GM18909 (cell line): ENCODE data around the gene SMG9.

ENCODE experiments used
- ATAC-seq: cut with Tn5 transposase; IDR thresholded peaks from one replicate; pipeline ENCODE4 v1.9.1; 2021; ENCODE audit warnings: mild to moderate bottlenecking; ENCODE audit not compliant: unreplicated experiment, poor library complexity

SMG9 gene

DNA sequence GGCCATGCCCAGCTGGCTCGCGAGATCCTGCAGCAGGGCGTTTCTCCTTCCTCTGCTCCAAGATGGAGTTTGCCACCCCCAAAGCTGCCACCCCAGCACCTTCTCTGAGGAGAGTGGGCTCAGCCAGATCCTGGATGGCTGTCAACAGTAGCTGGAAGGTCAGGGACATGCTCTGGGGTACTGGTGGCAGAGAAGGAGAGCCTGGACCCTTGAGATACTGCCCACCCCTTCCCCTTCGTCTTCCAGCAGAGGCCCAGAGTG lies 27.2 kb downstream of the SMG9 start:
- ATAC-seq: no peak

DNA sequence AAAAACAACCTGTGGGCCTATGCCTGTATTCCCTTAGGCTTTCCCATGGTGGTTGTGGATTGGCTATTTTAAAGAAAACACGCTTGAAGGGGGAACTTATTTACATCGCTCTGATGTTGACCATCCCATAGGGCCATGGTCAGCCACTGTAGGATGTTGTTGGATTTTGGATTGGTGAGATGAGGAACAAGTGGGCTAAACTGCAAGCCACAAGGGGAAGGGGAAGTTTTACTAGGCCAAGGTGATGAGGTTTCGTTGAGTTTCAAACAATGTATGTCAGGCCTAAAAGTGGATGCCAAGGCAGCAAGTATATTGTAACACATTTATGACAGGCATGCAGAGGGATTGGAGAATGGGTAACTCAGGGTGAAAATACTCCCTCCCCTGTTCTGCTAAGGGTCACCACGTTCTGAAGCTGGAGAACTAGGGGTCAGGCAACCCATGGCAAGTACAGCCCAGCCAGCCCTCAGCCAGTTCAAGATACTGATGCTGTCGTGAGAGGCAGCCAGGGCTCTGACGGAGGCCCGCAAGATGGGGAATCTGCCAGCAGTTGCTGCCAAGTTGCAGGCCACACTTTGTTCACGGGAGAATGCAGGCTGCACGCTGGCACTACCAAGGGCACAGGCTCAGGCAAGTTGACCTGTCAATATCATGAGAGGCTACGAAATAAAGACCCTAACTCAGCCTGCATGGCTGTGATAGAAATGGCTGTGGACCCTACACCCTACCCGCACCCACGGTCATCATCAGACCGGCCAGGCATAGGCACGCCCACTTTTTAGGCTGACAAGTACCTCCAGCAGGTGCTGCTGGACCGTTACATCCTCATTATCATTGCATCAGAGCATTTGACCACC lies 27.8 kb downstream of the SMG9 start:
- no peak for ATAC-seq

DNA sequence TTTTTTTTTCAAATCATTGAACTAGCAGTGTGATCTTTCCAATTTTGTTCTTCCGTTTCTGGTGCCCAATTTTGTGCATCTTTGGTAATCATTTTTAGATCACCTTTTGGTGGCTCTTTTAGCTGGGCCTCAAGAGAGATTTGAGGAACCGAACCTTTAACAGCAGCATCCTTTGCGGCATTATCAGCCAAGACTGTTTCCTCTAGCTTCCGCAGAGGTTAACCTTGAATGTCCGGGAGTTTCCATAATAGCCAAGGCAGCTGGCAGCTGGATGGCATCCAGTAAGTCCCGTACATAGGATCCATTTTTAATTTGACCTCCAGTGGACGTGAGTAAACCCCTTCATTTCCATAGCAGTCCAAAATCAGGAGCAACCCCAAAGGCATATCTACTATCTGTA lies 29.3 kb downstream of the SMG9 start:
- ATAC-seq: no peak

DNA sequence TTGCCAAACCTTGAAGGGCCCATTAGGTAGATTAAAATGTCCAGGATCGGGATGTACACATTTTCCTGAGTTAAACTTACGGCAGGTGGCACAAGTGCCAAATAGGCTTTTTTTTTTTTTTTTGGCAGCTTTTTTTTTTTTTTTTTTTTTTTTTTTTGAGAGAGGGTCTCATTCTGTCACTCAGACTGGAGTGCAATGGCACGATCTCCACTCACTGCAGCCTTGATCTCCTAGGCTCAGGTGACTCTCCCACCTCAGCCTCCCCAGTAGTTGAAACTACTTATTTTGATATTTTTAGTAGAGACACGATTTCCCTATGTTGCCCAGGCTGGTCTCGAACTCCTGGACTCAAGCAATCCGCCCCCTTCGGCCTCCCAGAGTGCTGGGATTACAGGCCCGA lies 29.9 kb downstream of the SMG9 start:
- no peak for ATAC-seq

DNA sequence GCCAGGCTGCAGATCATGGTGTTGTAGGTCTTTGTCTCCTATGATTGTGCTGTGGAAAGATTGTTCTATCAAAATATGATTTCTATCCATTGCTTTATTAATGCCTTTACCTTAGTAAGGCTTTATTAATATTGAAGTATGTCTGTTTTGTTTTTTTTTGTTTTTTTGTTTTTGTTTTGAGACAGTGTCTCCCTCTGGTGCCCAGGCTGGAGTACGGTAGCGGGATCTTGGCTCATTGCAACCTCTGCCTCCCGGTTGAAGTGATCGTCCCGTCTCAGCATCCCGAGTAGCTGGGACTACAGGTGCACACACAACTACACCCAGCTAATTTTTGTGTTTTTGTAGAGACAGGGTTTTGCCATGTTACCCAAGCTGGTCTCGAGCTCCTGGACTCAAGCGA lies 31.2 kb downstream of the SMG9 start:
- no peak for ATAC-seq

DNA sequence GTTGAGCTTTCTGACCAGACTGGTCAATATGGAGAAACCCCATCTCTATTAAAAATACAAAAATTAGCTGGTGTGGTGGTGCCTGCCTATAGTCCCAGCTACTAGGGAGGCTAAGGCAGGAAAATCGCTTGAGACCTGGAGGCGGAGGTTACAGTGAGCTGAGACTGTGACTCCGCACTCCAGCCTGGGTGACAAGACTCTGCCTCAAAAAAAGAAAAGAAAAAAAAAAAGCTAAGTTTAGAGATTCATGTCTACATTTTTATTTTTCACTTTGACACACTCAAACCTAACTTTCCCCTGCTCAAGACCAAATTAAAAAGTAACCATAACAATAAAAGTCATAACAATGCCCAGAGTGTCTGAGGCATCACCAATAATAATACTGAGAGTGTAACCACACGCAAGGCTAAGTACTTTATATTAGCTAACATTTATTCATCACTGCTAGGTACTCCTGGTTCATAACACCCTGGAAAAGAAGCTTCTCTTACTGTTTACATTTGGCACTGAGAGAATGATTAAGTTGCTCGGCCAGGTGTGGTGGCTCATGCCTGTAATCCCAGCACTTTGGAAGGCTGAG lies 33.2 kb downstream of the SMG9 start:
- no peak for ATAC-seq

DNA sequence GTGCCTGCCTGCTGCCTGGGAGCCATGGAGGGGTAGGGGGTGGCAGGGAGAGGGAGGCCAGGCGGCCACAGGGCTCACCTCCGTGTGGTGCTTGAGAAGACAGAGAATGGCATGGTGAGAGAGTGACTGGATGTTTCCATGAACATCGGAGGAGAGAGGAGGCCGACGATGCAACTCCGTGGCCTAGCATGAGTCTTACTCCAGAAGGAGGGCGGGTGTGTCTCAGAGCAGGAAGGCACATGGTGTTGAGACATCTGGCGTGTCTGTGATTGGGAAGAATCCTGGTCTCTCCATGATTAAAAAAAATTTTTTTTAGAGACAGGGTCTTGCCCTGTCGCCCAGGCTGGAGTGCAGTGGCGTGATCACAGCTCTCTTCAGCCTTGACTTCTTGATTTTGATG lies 33.8 kb downstream of the SMG9 start:
- ATAC-seq: no peak

DNA sequence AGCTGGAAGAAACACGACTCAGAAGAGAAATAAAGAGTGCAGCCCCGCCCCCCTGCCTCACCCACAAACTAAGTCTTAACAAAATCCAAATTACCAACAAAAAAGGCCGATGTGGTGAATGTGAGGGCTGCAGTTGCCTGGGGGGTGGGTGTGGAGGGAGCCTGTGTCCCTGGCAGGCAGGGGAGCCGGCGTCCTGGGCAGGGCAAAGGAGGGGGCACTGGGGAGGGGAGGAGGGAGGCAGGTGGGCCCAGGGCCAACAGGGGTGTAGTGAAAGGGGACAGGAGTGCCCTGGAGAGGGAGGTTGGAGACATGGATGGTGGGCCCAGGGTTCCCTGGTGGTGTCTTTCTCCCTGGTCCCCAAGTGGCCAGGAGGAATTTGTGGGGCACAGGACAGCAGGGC lies 34.8 kb downstream of the SMG9 start:
- no peak for ATAC-seq

DNA sequence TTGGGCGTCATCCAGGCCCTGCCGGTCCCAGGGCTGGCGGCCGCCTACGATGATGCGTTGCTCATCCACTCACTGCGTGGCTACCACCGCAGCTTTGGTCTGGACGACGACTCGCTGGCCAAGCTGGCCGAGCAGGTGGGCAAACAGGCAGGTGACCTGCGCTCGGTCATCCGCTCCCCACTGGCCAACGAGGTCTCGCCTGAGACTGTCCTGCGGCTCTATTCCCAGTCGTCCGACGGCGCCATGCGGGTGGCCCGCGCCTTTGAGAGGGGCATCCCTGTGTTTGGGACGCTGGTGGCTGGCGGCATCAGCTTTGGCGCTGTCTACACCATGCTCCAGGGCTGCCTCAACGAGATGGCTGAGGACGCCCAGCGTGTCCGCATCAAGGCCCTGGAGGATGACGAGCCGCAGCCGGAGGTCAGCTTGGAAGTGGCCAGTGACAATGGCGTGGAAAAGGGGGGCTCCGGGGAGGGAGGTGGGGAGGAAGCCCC lies 35.3 kb downstream of the SMG9 start:
- no peak for ATAC-seq

DNA sequence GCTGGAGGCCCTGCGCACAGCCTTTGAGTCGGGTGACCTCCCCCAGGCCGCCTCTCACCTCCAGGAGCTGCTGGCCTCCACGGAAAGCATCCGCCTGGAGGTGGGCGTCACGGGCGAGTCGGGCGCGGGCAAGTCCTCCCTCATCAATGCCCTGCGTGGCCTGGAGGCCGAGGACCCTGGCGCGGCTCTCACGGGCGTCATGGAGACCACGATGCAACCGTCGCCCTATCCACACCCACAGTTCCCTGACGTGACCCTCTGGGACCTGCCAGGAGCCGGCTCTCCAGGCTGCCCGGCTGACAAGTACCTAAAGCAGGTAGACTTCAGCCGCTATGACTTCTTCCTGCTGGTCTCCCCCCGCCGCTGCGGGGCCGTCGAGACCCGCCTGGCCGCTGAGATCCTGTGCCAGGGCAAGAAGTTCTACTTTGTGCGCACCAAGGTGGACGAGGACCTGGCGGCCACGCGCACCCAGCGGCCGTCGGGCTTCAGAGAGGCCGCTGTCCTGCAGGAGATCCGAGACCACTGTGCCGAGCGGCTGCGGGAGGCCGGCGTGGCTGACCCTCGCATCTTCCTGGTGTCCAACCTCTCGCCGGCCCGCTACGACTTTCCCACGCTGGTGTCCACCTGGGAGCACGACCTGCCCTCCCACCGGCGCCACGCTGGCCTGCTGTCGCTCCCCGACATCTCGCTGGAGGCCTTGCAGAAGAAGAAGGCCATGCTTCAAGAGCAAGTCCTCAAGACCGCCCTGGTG lies 36.0 kb downstream of the SMG9 start:
- no peak for ATAC-seq

DNA sequence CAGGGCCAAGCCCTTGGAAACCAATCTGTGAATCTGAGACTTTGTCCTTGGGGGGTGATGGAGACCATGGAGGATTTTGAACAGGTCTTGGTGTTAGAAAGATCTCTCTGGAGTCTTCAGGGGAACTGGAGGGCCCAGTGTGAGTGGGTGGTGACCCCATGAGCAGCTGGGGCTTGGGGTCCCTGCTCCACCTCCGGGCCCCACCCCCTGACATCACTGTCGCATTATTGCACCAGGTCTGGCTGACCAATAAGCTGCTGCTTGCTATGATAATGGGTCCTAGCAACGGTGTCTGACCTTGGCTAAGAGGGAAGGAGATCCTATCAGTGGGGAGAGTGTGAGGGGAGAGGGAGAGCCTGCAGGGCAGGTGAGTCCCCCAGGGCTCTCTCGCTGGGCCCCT lies 39.0 kb downstream of the SMG9 start, which contains the start of gene IRGC:
TSS of gene IRGC (plus strand) at position 301 of the 400 bp plus-strand sequence. CDS start 2,483 bp downstream, outside the sequence.
- ATAC-seq: no peak

DNA sequence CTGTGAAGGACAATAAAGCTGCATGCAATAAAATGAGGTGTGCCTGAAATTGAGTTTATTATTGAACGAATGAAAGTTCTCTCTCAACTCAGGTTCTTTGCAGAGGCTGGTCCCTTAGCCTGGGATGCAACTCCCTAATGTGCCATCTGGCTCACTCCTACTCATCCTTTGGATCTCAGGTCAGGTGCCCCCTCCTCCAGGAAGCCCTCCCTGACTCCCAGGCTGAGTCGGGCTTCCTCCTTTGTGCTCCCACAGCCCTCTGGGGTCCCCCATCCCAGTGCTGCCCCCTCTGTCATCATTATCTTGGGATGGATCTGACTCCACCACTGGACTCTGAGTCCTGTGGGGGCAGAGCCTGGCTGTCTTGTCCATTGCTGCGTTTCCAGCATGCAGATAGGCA lies 41.6 kb downstream of the SMG9 start:
- no peak for ATAC-seq

DNA sequence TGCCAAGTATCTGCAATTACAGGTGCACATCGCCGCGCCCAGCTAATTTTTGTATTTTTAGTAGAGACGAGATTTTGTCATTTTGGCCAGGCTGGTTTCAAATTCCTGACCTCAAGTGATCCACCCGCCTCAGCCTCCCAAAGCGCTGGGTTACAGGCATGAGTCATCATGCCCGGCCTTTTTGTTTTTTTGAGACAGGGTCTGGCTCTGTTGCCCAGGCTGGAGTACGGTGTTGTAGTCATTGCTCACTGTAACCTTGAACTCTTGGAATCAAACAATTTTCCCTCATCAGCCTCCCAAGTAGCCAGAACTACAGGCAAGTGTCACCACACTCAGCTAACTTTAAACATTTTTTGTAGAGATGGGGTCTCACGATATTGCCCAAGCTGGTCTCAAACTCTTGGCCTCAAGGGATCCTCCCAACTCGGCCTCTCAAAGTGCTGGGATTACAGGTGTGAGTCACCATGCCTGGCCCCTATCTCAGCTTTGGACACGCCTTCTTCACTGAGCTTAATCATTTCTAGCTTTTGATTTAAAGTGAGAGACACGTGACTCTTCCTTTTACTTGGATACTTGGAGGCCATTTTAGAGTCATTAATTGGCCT lies 42.9 kb downstream of the SMG9 start:
- no peak for ATAC-seq

DNA sequence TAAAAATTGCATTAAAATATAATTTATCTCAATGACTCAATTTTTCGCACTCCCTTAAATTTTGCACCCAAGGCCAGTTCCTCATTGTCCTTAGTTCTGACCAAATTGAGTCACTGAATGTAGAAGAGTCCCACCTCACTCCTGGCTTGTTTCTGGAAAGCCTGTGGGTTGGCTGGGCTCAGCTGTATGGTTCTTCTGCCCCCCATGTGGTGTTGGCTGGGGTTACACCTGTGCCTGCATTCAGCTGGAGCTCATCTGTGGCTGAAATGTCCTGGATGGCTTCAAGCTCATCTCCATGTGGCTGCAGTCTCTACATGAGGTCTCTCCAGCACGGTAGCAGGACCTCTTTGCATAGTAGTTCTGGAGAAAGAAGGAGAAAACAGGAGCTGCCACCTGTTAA lies 46.0 kb downstream of the SMG9 start:
- ATAC-seq: no peak

DNA sequence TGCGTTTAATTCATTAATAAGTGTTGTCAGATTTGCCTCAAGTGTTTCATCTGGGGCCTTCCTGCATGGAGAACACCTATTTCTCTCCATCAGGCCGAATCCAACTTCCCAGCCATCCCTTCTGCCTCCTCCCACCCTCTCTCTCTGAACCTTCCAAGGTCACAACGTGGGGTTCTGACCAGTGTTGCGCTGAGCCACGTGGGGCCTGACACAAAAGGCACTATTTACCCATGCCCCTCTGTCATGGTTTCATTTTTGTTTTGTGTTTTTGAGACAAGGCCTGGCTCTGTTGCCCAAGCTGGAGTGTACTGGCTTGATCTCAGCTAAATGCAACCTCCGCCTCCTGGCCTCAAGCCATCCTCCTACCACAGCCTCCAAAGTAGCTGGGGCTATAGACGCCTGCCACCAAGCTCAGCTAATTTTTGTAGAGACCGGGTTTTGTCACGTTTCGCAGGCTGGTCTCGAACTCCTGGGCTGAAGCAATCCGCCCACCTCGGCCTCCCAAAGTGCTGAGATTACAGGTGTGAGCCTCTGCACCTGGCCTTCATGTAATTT lies 47.5 kb downstream of the SMG9 start:
- ATAC-seq: no peak

DNA sequence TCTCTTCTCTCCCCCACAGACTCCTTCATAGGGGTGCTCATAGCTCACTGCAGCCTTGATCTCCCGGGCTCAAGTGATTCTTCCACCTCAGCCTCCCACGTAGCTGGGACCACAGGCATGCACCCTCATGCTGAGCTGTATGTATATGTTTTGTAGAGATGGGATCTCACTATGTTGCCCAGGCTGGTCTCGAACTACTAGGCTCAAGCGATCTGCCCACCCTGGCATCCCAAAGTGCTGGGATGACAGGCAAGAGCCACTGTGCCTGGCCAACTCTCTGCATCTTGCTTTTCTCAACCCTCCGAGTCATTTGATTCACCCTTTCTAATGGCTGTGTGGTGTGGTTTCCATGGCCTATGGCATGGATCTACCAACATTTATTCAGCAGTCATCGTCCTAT lies 49.0 kb downstream of the SMG9 start:
- ATAC-seq: no peak

DNA sequence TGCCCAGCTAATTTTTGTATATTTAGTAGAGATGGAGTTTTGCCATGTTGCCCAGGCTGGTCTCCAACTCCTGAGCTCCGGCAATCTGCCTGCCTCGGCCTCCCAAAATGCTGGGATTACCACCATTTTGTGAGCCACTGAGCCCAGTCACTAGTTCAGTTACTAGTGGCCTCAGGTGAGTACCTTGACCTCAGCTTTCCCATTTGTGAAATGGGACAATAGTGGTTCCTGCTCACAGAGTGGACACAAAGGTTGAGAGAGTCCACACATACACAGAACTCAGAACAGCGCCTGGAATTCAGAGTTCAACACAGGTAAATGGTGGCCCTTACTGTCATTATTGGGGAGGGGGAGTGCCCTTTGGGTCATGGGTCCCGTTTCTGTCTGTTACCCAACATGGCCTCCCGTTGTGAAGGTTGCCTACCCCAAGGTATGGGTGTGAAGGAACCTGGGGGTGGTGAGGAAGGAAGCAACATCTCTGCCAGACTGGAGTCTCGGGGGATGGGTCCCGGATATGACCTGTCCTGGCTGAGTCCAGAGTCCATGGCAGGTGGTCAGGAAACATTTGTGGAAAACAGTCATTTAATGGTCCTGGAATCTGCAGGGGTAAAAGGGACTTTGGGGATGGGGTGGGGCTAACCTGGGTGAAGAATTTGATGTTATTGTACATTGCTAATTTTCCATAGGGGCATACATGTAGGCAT lies 50.6 kb downstream of the SMG9 start:
- no peak for ATAC-seq

DNA sequence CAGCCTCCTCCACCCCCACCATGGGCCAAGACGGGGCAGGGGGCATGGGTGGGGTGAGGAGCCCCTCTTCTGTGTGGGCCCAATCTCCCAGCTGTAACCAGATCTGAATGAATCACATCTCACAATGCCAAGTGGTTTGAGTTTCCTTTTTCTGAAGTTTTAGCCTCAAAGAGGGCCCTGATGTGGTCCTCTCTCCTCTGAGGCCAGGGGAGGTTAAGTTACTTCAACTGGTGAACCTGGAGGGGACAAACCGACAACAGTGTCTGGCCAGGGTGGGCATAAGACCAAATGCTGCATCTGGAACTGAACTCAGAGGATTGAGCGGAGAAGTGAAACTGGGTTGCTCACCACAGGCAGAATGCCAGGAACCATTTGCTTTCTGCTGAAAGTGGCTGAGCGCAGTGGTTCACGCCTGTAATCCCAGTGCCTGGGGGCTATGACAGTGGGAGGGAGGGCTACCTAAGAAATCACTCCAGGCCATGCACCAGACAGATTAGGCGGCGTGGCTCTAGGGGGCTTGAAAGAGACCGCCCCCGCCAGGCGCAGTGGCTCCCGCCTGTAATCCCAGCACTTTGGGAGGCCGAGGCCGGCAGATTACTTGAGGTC lies 54.3 kb downstream of the SMG9 start:
- ATAC-seq: no peak

DNA sequence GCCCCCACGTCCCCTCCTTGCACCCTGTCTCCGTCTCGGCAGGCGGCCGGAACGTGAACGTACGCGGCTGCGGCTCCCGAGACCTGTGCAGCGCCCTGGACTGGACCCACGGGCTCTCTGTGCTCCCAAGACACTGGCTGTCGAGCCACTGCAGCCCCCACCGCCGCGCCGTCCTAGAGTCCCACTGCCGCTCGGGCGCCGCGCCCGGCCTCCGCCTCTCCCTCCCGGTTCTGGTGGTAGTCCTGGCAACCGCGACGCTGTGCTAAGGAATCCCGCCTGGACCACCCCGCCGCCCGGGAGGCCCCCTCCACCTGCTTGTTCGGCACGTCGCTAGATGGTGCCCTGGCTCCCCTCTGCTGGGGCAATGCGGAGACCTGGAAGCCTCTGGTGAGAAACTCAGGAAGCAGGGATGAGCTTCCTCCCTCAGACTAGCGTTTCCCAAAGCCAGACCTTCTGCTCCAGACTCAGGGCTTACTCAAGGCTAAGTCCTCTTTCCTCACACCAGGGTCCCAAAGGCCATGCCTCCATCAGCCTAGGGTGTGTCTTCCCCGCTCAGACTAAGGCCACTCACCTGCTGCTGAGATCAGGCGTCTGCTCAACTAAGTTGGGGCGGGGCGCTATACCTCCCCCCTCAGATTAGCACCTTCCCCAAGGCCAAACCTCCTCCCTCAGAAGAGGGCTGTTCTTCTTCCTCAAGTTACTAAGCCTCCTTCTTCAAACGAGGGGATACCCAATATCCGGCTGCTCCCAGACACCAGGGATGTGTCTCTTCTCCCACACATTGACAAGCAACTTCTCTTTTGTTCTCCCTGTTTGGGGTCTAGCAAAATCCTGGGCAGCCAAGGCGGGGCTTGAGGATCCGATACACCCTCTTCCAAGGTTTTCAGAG lies 55.0 kb downstream of the SMG9 start:
- ATAC-seq: no peak
